Measurements from ENCODE around the gene TYRP1. TPM values are rescaled to one million over a fixed set of nuclear protein-coding genes. Genes with fewer than 3 reads are reported as not detected.
"Not testable (repeated sequence)": the region's sequence is repeated elsewhere in the genome, so short reads cannot be mapped to it uniquely, and the experiment has no call there.

The TYRP1 gene
- total RNA-seq, 1 donor from 2014 or later: not detected

DNA sequence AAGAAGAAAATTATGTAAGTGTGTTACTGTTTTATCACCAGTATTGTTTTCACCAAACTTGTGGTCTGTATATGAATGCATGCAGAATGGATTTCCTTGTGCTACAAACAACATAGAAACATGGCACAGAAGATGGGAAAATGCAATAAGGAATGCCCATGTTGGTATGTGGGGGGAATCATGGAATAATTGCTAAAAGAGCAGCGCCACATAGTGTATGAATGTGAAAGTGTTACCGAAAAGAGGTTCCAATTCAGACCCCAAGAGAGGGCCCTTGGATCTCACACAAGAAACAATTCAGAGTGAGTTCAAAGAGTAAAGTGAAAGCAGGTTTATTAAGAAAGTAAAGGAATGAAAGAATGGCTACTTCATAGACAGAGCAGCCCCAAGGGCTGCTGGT, 26.4 kb upstream of the TYRP1 start:
- DNase-seq (no peak), ATAC-seq (ENCODE audit: low read depth) (no peak)
- H3K36me3 Mint-ChIP-seq (ENCODE audit: low read depth): no peaks in the 10 kb centered on the region
- no peak overlapping the region for H3K27ac Mint-ChIP-seq
- TF ChIP-seq, protein P1, sequence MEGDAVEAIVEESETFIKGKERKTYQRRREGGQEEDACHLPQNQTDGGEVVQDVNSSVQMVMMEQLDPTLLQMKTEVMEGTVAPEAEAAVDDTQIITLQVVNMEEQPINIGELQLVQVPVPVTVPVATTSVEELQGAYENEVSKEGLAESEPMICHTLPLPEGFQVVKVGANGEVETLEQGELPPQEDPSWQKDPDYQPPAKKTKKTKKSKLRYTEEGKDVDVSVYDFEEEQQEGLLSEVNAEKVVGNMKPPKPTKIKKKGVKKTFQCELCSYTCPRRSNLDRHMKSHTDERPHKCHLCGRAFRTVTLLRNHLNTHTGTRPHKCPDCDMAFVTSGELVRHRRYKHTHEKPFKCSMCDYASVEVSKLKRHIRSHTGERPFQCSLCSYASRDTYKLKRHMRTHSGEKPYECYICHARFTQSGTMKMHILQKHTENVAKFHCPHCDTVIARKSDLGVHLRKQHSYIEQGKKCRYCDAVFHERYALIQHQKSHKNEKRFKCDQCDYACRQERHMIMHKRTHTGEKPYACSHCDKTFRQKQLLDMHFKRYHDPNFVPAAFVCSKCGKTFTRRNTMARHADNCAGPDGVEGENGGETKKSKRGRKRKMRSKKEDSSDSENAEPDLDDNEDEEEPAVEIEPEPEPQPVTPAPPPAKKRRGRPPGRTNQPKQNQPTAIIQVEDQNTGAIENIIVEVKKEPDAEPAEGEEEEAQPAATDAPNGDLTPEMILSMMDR (IDR thresholded peaks at IDR 0.05): no peak
- H3K4me3 Mint-ChIP-seq: no peak overlapping the region
- CTCF ChIA-PET: no interaction called here
- no peaks in the 10 kb centered on the region for H3K4me1 Mint-ChIP-seq
- peaks cover 3% of the 10 kb centered on the region for H3K9me3 Mint-ChIP-seq
- POLR2A ChIA-PET: no interaction called here
- H3K27me3 Mint-ChIP-seq: no peaks in the 10 kb centered on the region
- intact Hi-C loops (cut with micrococcal nuclease): no loop called here

DNA sequence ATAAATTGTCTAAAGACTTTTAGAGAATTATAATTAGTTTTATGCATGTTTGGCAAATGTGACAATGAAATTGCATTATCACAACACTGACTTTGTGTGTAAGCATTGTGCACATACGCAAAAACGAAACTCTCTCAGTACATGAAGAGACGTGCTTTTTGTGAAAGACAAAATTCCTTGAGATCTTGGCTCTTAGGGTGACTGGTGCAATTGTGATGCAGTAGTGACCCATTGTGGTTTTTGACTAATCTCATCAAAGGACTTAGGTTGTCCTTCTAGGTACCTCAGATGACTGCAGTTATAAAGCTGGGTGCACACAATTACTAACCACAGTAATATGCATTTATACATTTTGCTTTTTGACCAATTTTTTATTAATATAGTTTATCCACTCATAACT, 25.3 kb upstream of the TYRP1 start:
- no peak for DNase-seq
- POLR2A ChIA-PET: no interaction called here
- intact Hi-C loops (cut with micrococcal nuclease): no loop called here
- TF ChIP-seq, protein P1 (IDR thresholded peaks at IDR 0.05): no peak
- no peaks in the 10 kb centered on the region for H3K4me1 Mint-ChIP-seq
- ATAC-seq (ENCODE audit: low read depth): no peak
- peaks cover 3% of the 10 kb centered on the region for H3K9me3 Mint-ChIP-seq
- no peaks in the 10 kb centered on the region for H3K36me3 Mint-ChIP-seq (ENCODE audit: low read depth)
- H3K27me3 Mint-ChIP-seq: no peaks in the 10 kb centered on the region
- no peak overlapping the region for H3K4me3 Mint-ChIP-seq
- CTCF ChIA-PET: no interaction called here
- no peak overlapping the region for H3K27ac Mint-ChIP-seq

DNA sequence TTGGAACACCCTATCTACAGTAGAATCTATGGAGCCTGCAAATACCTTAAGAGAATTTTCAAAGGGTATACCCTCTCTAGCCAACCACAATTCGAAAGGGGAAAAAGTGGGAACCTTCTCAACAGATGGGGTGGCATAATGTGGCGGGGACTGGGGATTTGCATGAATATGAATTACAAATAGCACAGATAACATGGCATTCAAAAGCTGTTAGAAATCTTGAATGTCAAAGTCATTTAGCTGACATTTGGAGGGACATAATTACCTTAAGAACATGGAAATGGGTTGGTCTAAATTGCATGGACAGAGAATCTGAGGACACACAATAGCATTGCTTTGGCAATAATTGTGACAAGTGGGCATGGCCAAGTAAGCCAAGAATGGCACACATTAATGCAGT, 23.2 kb upstream of the TYRP1 start:
- no peak overlapping the region for H3K4me3 Mint-ChIP-seq
- no peaks in the 10 kb centered on the region for H3K27me3 Mint-ChIP-seq
- ChIA-PET POLR2A (no interaction called here), CTCF (no interaction called here)
- DNase-seq (no peak), ATAC-seq (ENCODE audit: low read depth) (no peak)
- H3K27ac Mint-ChIP-seq: no peak overlapping the region
- intact Hi-C loops (cut with micrococcal nuclease): no loop called here
- H3K4me1 Mint-ChIP-seq: no peaks in the 10 kb centered on the region
- H3K9me3 Mint-ChIP-seq: peaks cover 3% of the 10 kb centered on the region
- TF ChIP-seq, protein P1 (IDR thresholded peaks at IDR 0.05): no peak
- no peaks in the 10 kb centered on the region for H3K36me3 Mint-ChIP-seq (ENCODE audit: low read depth)

DNA sequence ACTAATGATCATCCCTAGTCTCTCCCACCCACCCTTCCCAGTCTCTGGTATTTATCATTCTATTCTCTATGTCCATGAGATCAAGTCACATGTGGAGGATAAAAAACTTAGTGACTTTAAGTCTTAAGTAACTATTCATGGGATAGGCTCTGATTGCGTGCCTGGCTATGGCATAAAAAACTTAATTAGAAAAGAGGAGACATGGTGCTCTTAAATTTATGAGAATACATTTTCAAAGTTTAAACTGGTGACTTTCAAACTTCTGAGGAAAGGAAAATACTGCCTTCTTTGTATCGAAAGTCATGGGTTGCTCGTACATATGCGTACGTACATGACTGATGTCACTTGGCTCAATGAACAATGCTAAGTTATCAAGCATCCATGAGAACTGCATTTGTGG, 18.2 kb upstream of the TYRP1 start:
- ATAC-seq (ENCODE audit: low read depth): no peak

DNA sequence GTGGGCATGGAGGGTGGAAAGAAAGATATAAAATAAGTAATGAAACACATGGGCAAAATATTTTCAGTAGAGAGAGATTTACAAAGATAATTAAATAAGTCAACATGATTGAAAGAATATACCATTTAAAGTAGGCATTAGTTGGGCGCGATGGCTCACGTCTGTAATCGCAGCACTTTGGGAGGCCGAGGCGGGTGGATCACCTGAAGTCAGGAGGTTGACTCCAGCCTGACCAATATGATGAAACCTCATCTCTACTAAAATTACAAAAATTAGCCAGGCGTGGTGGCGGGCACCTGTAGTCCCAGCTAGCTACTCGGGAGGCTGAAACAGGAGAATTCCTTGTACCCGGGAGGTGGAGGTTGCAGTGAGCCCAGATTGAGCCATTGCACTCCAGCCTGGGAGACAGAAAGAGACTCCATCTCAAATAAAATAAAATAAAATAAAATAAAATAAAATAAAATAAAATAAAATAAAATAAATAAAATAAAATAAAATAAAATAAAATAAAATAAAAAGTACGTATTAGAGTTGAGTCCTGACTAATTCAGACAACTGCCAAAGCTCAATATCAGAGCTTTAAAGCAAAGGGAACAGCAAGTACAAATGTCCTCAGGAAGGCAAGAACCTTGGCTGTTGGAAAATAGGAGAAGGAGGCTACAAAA, 15.6 kb upstream of the TYRP1 start:
- H3K27ac Mint-ChIP-seq; H3K4me3 Mint-ChIP-seq; intact Hi-C loops (cut with micrococcal nuclease); H3K27me3 Mint-ChIP-seq; ATAC-seq (ENCODE audit: low read depth); POLR2A ChIA-PET; H3K36me3 Mint-ChIP-seq (ENCODE audit: low read depth); DNase-seq; CTCF ChIA-PET; H3K9me3 Mint-ChIP-seq; H3K4me1 Mint-ChIP-seq: not testable (repeated sequence)

More for the DNA sequence above, 18.2 kb upstream of the TYRP1 start:
- CTCF ChIA-PET: no interaction called here
- Mint-ChIP-seq H3K4me1 (no peaks in the 10 kb centered on the region), H3K36me3 (ENCODE audit: low read depth) (no peaks in the 10 kb centered on the region), H3K4me3 (no peak overlapping the region), H3K27me3 (no peaks in the 10 kb centered on the region), H3K9me3 (peaks cover 1% of the 10 kb centered on the region), H3K27ac (no peak overlapping the region)
- TF ChIP-seq, protein P1 (IDR thresholded peaks at IDR 0.05): no peak
- POLR2A ChIA-PET: no interaction called here
- DNase-seq: no peak
- intact Hi-C loops (cut with micrococcal nuclease): no loop called here

DNA sequence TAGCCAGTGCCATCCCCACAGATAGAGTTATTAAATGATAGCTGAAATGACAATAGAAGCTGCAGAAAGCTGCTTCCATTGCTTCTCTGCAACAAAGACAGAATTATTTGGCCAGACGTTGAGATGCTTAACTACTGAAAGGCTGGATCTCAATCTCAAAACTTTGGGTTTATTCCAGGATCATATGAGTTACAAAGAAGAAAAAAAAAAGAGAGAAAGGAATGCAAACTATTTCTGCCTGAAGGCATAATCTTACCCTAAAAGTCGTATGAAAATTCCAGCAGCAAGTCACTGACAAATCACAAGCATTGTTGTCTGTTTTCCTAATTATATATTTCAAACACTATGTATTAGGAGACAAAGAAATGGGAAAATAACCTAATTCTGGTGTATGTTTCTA, 12.8 kb upstream of the TYRP1 start:
- Mint-ChIP-seq H3K27ac (no peak overlapping the region), H3K9me3 (peaks cover 3% of the 10 kb centered on the region), H3K4me1 (no peaks in the 10 kb centered on the region), H3K36me3 (ENCODE audit: low read depth) (no peaks in the 10 kb centered on the region), H3K27me3 (no peaks in the 10 kb centered on the region), H3K4me3 (no peak overlapping the region)
- POLR2A ChIA-PET: no interaction called here
- no peak for ATAC-seq (ENCODE audit: low read depth)
- TF ChIP-seq, protein P1 (IDR thresholded peaks at IDR 0.05): no peak
- no peak for DNase-seq
- intact Hi-C loops (cut with micrococcal nuclease): no loop called here
- CTCF ChIA-PET: no interaction called here
